SJCRH30 (cell line): ENCODE data around the gene IL4. TPM values are rescaled to one million over a fixed set of nuclear protein-coding genes. Genes with fewer than 3 reads are reported as not detected.
"Not testable (repeated sequence)": the region's sequence is repeated elsewhere in the genome, so short reads cannot be mapped to it uniquely, and the experiment has no call there.

ENCODE experiments used
- DNase-seq, 2 experiments: peaks; one replicate each; pipeline ENCODE4 v3.0.0-alpha.2; 2015 to 2020
- H3K27ac ChIP-seq: fragments of 250-450 bp; sonication (Bioruptor Pico); 2 replicates; pipeline ENCODE4 v1.5.1; 2020; ENCODE audit warnings: mild to moderate bottlenecking, moderate library complexity
- H3K27me3 ChIP-seq: fragments of 250-450 bp; sonication (Bioruptor Pico); 2 replicates; pipeline ENCODE4 v1.5.1; 2020; ENCODE audit warnings: mild to moderate bottlenecking, moderate library complexity
- H3K36me3 ChIP-seq: fragments of 250-450 bp; sonication (Bioruptor Pico); 2 replicates; pipeline ENCODE4 v1.5.1; 2020; ENCODE audit warnings: mild to moderate bottlenecking, moderate library complexity
- H3K4me1 ChIP-seq: fragments of 250-450 bp; sonication (Bioruptor Pico); 2 replicates; pipeline ENCODE4 v1.5.1; 2020; ENCODE audit warnings: mild to moderate bottlenecking, moderate library complexity
- H3K4me3 ChIP-seq: fragments of 250-450 bp; sonication (Bioruptor Pico); 2 replicates; pipeline ENCODE4 v1.5.1; 2020; ENCODE audit warnings: mild to moderate bottlenecking, moderate library complexity
- H3K9me3 ChIP-seq: fragments of 250-450 bp; sonication (Bioruptor Pico); replicated peaks from 2 replicates; pipeline ENCODE4 v1.5.1; 2020; ENCODE audit warnings: mild to moderate bottlenecking, moderate library complexity
- total RNA-seq: library from RNA; depleted of rRNA; stranded (reverse); fragments of >200 nt; shearing (Covaris generic); gene quantifications from 2 replicates; pipeline ENCODE4 v1.2.3, GENCODE V29; 2014; rRNA removed

The IL4 gene
- not detected in 2 replicates for total RNA-seq

DNA sequence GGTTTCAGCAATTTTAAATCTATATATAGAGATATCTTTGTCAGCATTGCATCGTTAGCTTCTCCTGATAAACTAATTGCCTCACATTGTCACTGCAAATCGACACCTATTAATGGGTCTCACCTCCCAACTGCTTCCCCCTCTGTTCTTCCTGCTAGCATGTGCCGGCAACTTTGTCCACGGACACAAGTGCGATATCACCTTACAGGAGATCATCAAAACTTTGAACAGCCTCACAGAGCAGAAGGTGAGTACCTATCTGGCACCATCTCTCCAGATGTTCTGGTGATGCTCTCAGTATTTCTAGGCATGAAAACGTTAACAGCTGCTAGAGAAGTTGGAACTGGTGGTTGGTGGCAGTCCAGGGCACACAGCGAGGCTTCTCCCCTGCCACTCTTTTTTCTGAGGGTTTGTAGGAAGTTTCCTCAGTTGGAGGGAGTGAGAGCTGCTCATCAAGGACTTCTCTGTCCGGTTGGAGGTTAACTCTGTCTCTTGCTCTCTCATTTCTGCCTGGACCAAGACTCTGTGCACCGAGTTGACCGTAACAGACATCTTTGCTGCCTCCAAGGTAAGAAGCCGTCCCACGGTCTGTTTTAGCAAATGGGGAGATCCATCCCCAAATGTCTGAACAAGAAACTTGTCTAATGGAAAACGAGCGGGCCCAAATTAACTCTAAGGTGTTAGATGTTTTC, at the start of gene IL4:
Gene IL4 (plus strand): TSS at position 51 of the 692 bp plus-strand sequence. CDS start 62 bp downstream, at position 113.
- H3K9me3 ChIP-seq = no peaks in the 10 kb centered on the region
- H3K4me3 ChIP-seq = no peak within 1 kb of the TSS
- H3K27ac ChIP-seq = no peak within 1 kb of the TSS
- H3K36me3 ChIP-seq = no peaks in the 10 kb centered on the region
- H3K27me3 ChIP-seq = no peaks in the 10 kb centered on the region
- H3K4me1 ChIP-seq = peaks cover 6% of the 10 kb centered on the region; the same call in 1 of the 2 replicates
- DNase-seq = no peak

DNA sequence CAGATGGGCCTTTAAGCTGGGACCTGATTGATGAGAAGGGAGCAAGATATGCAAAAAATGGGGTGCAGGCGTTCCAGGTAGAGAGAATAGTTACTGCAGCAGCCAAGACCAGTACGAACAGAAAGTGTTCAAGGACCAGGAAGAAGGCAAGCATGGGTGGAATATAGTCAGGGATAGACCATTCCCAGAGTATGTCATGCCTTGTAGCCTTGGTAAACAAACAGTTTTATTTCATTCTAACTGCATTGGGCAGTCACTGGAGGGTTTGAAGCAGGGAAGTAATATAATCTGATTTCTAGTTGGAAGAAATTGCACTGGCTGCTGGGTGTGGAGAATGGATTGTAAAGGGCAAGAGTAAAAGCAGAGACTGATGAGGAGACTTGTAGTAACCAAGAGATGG, 46.3 kb upstream of the IL4 start:
- no peaks in the 10 kb centered on the region for H3K9me3 ChIP-seq
- no peaks in the 10 kb centered on the region for H3K27me3 ChIP-seq
- DNase-seq = no peak
- no peak overlapping the region for H3K4me3 ChIP-seq
- H3K36me3 ChIP-seq = 0 out of 2 replicates have a peak, but pooled peaks cover 9% of the 10 kb centered on the region
- no peak overlapping the region for H3K27ac ChIP-seq
- H3K4me1 ChIP-seq = no peaks in the 10 kb centered on the region

DNA sequence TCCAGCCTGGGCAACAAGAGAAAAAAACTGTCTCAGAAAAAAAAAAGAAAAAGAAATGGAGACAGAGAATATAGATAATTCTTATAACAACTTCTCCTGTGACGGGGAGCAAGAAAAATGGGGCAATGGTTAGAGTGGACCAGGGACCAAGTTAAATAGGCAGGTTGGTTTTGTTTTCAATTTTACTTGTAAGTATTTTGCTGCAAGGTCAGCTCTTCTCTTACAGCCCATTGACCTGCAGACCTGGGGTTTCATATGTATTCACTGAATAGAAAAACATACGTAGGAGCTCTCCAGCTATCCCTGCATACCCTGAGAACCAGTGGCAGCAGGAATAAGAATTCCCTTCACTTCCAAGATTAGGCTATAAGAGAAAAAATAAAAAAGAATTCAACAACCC, 45.0 kb upstream of the IL4 start:
- no peak for DNase-seq
- Histone ChIP-seq H3K9me3 (no peaks in the 10 kb centered on the region), H3K36me3 (0 out of 2 replicates have a peak, but pooled peaks cover 9% of the 10 kb centered on the region), H3K27ac (no peak overlapping the region), H3K4me1 (no peaks in the 10 kb centered on the region), H3K27me3 (no peaks in the 10 kb centered on the region), H3K4me3 (no peak overlapping the region)

DNA sequence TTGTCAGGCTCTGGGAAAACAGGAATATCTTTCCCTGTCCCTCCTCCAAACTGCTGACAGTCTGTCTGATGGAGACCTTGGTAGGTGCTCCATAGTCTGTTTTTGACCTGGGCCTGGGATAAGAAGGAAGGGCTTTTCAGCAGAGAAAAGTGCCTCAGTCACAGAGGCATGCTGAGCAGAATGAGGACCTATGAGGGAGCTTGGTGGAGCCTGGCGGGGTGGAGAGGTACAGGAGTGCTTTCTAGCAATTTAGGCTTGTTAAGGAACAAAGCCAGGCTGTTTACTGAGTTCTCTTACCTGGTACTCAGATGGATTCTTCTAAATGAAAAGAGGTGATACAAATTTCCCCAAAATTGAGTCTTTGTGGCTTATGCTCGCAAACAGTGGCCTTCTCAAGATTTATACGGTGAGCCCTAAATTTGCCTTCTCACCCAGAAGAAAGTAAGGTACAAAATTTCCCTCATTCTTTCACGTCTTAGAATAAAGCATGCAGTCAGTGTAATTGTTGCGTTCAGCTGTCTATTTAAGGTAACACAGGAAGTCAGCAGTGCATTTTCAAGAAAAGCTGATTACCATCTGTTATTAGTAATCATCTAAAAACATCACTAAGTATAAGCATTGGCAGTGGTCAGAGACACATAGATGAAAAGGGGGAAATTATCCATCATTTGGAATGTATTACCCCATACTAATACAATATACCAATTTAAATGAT, 44.4 kb upstream of the IL4 start:
- DNase-seq = no peak
- no peaks in the 10 kb centered on the region for H3K27me3 ChIP-seq
- H3K4me1 ChIP-seq = no peaks in the 10 kb centered on the region
- no peaks in the 10 kb centered on the region for H3K9me3 ChIP-seq
- no peak overlapping the region for H3K27ac ChIP-seq
- no peak overlapping the region for H3K4me3 ChIP-seq
- H3K36me3 ChIP-seq = 0 out of 2 replicates have a peak, but pooled peaks cover 4% of the 10 kb centered on the region

DNA sequence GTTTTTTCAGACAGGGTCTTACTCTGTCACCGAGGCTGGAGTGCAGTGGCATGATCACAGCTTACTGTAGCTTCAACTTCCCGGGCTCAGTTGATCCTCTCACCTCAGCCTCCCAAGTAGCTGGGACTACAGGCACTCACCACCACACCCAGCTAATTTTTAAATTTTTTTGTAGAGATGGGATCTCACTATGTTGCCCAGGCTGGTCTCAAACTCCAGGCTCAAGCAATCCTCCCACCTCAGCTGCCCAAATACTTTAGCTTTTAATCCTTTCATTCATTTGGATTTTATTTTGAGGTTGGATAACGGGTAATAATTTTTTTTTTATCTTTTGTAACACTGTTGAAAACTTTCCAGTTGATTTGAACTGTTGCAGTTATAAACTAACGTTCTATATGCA, 40.2 kb upstream of the IL4 start:
- not testable (repeated sequence) for H3K4me1 ChIP-seq, DNase-seq, H3K27ac ChIP-seq, H3K36me3 ChIP-seq, H3K9me3 ChIP-seq, H3K4me3 ChIP-seq, H3K27me3 ChIP-seq

DNA sequence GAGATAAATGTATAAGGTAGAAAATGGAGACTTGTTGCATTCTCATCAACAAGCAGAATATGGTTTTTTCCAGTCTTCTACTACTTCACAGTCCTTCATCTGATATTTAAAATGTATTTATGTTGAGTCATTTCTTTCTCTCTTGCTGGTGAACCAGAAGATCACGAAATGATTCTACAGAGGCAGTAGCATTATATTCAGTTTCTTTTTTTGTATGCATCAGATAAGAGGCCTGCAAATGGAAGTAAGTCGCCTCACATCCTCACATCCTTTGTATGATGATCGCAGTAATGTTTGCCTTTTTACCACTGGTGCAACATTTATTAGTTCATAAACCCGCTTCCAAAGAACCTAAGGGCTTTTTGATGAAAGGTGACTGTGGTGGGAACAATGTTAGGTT, 37.9 kb upstream of the IL4 start:
- peaks cover 11% of the 10 kb centered on the region for H3K36me3 ChIP-seq
- no peaks in the 10 kb centered on the region for H3K27me3 ChIP-seq
- no peaks in the 10 kb centered on the region for H3K4me1 ChIP-seq
- no peak overlapping the region for H3K27ac ChIP-seq
- no peak overlapping the region for H3K4me3 ChIP-seq
- no peak for DNase-seq
- no peaks in the 10 kb centered on the region for H3K9me3 ChIP-seq

DNA sequence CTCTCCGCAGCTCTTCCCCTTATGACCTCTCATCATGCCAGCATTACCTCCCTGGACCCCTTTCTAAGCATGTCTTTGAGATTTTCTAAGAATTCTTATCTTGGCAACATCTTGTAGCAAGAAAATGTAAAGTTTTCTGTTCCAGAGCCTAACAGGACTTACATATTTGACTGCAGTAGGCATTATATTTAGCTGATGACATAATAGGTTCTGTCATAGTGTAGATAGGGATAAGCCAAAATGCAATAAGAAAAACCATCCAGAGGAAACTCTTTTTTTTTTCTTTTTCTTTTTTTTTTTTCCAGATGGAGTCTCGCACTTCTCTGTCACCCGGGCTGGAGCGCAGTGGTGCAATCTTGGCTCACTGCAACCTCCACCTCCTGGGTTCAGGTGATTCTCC, 36.5 kb upstream of the IL4 start:
- Histone ChIP-seq H3K4me1 (no peaks in the 10 kb centered on the region), H3K9me3 (no peaks in the 10 kb centered on the region), H3K36me3 (peaks cover 13% of the 10 kb centered on the region), H3K4me3 (no peak overlapping the region), H3K27me3 (no peaks in the 10 kb centered on the region), H3K27ac (no peak overlapping the region)
- DNase-seq = no peak

DNA sequence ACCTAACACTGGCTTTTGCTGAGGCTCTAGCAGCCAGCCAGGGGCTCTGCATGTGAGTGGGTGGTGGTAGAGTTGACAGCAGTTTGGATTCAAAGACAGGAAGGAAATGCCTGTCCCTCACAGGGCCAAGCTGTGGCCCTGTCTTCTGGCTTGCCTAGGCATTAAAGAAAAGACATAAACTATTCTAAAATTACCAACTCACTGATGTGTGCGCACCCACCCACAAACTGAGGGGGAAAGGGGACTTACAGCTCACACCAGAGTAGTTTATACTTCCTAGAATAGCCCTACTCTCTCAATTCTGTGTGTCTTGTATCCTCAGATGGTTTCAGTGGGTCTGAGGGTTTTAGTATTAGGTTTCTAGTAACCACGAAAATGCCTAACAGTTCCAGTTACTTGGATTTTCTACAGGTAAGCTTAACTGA, 34.1 kb upstream of the IL4 start:
- Histone ChIP-seq H3K36me3 (peaks cover 21% of the 10 kb centered on the region), H3K4me1 (no peaks in the 10 kb centered on the region), H3K9me3 (no peaks in the 10 kb centered on the region), H3K27ac (no peak overlapping the region), H3K4me3 (no peak overlapping the region), H3K27me3 (no peaks in the 10 kb centered on the region)
- DNase-seq = no peak

DNA sequence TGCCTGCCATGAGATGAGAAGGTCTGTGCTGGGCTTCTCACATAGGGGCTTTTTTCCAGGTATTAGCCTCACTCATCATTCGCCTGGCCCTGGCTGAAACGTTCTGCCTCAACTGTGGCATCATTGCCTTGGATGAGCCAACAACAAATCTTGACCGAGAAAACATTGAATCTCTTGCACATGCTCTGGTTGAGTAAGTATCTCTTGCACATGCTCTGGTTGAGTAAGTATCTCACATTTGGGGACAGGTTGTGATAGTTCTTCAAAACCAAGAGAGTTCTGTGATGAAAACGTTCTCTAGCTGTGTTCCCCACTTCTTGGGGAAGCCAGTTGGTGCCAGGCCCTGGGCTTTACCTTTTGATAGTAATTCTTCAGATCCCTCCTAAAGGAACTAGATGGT, 33.2 kb upstream of the IL4 start:
- no peaks in the 10 kb centered on the region for H3K4me1 ChIP-seq
- H3K4me3 ChIP-seq = no peak overlapping the region
- H3K36me3 ChIP-seq = peaks cover 21% of the 10 kb centered on the region
- H3K27ac ChIP-seq = no peak overlapping the region
- H3K27me3 ChIP-seq = no peaks in the 10 kb centered on the region
- no peak for DNase-seq
- no peaks in the 10 kb centered on the region for H3K9me3 ChIP-seq

DNA sequence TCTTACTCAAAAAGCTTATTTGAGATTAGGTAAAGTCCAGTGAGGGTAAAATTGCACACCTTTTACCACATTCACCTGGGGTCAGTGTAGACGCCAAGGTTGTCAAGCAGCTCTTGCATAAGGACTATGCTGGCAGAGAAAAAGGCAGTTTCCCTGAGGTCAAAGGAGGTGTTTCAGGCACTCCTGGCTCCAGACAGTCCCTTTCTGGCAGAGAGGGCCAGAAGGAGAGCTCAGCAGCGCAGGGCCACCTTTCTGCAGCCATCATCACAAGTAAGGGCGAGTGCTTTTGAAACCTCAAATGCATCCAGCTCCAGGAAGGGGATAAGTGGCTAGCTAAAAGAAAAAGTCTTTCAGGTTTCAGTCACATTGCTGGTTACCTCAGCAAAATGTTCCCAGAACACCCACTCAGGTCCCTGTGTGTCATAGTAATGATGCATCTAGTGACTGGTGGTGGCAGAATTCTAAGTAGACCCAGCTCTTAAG, 32.5 kb upstream of the IL4 start:
- DNase-seq = no peak
- Histone ChIP-seq H3K9me3 (no peaks in the 10 kb centered on the region), H3K4me1 (no peaks in the 10 kb centered on the region), H3K4me3 (no peak overlapping the region), H3K27me3 (no peaks in the 10 kb centered on the region), H3K27ac (no peak overlapping the region), H3K36me3 (peaks cover 21% of the 10 kb centered on the region)

DNA sequence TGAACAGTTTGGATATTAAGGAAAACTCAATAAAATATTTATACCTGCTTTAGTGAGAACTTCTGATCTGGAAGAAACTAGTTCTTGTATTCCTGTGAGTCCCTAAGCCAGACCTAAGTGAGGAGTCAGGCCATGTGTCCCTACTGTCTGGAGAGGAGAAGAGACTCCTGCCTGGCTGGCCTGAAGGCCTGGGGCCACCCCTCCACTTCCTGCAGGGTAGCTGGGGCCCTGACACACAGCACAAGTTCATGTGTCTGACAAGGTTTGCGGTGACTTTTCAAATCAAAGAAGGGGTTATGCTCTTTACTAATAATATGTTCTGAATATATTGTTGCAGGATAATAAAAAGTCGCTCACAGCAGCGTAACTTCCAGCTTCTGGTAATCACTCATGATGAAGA, 31.9 kb upstream of the IL4 start:
- Histone ChIP-seq H3K4me1 (no peaks in the 10 kb centered on the region), H3K9me3 (no peaks in the 10 kb centered on the region), H3K36me3 (peaks cover 21% of the 10 kb centered on the region), H3K27me3 (no peaks in the 10 kb centered on the region), H3K4me3 (no peak overlapping the region), H3K27ac (no peak overlapping the region)
- no peak for DNase-seq

DNA sequence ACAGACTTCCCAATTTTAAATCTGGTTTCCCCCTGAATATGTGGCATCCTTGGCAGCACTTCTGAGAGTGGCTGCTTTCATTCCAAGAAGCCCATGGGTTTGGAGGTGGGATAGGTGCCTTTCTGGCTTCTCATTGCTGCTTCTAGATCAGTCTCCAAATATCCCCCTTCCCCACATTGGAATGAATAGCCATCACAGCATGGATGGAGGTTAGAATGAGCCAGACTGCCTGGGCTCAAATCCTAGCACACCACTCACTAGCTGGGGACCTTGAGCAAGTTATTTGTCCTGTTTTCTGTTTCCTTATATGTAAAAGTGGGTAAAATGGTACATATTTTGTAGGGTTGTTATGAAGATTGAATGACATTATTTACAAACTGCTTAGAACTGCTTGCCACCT, 29.6 kb upstream of the IL4 start:
- Histone ChIP-seq H3K4me1 (no peaks in the 10 kb centered on the region), H3K27me3 (no peaks in the 10 kb centered on the region), H3K4me3 (no peak overlapping the region), H3K27ac (no peak overlapping the region), H3K9me3 (no peaks in the 10 kb centered on the region), H3K36me3 (peaks cover 10% of the 10 kb centered on the region)
- no peak for DNase-seq

DNA sequence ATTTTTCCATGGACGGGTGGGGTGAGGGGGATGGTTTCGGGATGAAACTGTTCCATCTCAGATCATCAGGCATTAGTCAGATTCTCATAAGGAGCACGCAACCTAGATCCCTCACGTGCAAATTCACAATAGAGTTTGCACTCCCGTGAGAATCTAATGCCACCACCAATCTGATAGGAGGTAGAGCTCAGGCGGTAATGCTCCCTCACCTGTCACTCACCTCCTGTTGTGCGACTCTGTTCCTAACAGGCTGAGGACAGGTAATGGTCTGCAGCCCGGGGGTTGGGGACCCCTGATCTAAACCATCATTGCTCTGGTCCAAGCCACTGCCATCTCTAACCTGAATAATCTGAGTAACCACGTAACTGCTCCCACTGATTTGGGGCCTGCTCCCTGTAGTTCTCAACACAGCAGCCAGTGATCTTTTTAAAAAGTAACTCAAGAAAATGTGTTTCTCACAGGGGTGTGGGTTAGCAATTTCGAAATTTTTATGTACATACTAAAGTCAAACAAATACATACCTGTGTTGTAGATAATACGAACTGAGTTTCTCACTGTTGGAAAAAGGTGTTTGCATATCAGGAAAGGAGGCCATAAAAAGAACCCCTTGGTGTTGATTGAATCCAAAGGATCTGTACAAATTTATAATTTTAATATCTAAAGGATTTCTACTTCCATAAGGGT, 27.1 kb upstream of the IL4 start:
- DNase-seq = no peak
- no peaks in the 10 kb centered on the region for H3K27me3 ChIP-seq
- no peak overlapping the region for H3K27ac ChIP-seq
- peaks cover 10% of the 10 kb centered on the region for H3K36me3 ChIP-seq
- H3K4me1 ChIP-seq = no peaks in the 10 kb centered on the region
- no peaks in the 10 kb centered on the region for H3K9me3 ChIP-seq
- no peak overlapping the region for H3K4me3 ChIP-seq

DNA sequence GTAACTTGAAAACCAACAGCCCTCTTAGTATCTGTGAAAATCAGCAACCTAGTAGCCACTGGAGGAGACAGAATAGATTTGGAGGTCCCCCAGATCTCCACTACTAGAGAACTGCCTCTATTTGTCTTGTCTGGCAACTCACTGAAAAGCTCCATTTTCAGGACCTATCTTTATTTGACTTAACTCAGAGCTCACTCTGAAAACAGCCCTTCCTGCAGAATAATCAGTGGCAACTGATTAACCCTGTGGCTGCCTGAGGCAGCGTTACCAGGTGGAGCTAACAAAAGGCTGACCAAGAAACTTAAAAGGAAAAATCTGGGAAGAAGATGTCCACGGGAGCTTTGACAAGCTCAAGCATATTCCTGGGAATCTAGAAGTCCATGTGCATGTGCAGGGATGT, 26.3 kb upstream of the IL4 start:
- H3K4me1 ChIP-seq = no peaks in the 10 kb centered on the region
- H3K27ac ChIP-seq = no peak overlapping the region
- no peak overlapping the region for H3K4me3 ChIP-seq
- no peaks in the 10 kb centered on the region for H3K9me3 ChIP-seq
- DNase-seq = no peak
- H3K27me3 ChIP-seq = no peaks in the 10 kb centered on the region
- peaks cover 6% of the 10 kb centered on the region for H3K36me3 ChIP-seq

DNA sequence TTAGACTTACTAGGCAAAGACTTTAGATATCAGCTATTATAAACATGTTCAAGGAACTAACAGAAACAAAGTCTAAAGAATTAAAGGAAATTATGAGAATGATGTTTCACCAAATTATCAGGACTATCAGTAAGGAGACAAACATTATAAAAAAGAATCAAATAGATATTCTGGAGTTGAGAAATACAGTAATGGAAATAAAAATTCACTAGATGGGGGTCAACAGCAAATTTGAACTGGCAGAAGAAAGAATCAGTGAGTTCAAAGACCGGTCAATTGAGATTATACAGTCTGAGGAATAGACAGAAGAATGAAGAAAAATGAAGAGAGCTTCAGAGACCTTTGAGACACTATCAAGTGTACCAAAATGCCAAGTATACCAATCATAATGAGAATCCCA, 25.4 kb upstream of the IL4 start:
- Histone ChIP-seq H3K36me3 (no peaks in the 10 kb centered on the region), H3K27me3 (no peaks in the 10 kb centered on the region), H3K4me3 (no peak overlapping the region), H3K4me1 (no peaks in the 10 kb centered on the region), H3K27ac (no peak overlapping the region), H3K9me3 (no peaks in the 10 kb centered on the region)
- no peak for DNase-seq
